ENCODE results near the gene MAFG.
"Not testable (repeated sequence)": the region's sequence is repeated elsewhere in the genome, so short reads cannot be mapped to it uniquely, and the experiment has no call there.

The MAFG gene

DNA sequence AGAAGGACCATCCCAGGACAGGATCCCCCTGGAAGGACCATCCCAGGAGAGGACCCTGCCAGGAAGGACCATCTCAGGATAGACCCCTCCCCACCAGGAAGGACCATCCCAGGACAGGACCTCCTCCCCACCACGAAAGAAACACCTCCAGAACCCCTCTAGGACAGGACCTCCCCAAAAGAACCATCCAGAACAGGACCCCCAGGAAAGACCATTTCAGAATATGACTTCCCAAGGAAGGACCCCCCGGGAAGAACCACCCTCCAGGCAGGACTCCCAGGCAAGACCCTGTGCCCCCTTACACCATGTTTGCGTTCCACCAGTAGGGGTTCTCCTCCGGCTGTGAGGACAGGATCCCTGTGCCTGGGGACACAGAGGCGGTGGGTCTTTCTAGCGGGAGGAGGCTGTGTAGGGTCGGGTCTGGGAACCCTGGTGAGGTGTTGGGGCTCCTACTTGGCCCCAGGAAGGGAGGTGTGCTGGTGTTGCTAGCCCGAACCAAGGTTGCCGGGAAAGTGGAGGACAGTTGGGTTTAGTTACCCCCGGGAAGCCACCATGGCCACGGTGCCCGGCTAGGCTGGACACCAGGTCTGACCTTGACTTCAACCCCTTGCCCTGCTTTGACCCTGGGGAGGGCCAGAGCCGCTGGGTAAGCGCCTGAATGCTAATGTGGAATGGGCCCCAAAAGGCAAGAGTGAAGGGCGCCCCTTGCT is 31.3 kb upstream of the MAFG start:
- DNase-seq (ENCODE audit: low spot score), result no peak

DNA sequence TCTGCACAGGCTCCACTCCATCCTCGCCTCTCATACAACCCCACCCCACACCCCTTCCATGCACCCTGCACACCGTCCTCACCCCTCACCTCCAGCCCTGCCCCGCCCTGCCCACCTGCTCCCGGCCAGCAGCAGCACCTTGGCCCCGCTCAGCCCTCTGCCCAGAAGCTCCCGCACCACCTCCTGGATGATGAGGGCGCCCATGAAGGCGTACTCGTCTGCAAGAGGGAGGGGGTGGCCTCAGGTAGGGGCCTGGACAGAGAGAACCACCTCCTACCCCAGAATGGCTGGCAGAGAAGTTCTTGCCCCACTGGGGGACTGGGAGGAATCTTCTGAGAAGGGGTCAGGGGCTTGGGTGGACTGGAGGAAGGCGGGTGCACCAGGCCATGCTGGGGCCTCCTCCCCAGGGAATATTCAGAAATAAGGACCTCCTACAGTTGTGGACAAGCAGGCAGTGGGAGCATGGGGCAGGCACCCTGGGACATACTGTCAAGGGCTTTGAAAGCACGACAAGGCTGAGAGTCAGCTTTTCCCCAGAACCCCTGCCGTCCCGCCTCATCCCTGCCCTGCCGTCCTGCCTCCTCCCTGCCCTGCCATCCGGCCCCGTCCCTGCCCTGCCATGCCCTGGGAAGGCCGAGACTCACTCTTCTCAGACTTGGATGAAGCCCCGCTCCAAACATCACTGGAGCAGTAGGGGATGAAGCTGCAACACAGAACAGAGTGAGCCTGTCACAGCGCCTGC is 30.3 kb upstream of the MAFG start:
- no peak for DNase-seq (ENCODE audit: low spot score)

- DNase-seq (ENCODE audit: low spot score), result no peak
These were observed 29.4 kb upstream of the MAFG start for GRCh38 chr17:81956607-81957589.

GRCh38 chr17:81955756-81956544 is 28.4 kb upstream of the MAFG start:
- no peak for DNase-seq (ENCODE audit: low spot score)

- no peak for DNase-seq (ENCODE audit: low spot score)
These were observed 27.6 kb upstream of the MAFG start for GRCh38 chr17:81955058-81955681.

GRCh38 chr17:81954131-81955057 is 26.9 kb upstream of the MAFG start:
- DNase-seq (ENCODE audit: low spot score), result no peak

DNA sequence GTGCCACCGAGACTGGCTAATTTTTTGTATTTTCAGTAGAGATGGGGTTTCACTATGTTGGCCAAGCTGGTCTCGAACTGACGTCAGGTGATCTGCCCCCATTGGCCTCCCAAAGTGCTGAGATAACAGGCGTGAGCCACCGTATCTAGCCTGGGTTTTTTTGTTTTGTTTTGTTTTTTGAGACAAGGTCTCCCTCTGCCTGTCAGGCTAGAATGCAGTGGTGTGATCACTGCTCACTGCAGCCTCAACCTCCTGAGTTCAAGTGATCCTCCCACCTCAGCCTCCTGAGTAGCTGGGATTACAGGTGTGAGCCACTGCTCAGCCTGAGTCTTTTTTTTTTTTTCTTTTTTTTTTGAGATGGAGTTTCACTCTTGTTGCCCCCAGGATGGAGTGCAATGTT is 25.9 kb upstream of the MAFG start:
- DNase-seq (ENCODE audit: low spot score), result not testable (repeated sequence)

GRCh38 chr17:81952792-81953228 is 25.3 kb upstream of the MAFG start:
- no peak for DNase-seq (ENCODE audit: low spot score)

DNA sequence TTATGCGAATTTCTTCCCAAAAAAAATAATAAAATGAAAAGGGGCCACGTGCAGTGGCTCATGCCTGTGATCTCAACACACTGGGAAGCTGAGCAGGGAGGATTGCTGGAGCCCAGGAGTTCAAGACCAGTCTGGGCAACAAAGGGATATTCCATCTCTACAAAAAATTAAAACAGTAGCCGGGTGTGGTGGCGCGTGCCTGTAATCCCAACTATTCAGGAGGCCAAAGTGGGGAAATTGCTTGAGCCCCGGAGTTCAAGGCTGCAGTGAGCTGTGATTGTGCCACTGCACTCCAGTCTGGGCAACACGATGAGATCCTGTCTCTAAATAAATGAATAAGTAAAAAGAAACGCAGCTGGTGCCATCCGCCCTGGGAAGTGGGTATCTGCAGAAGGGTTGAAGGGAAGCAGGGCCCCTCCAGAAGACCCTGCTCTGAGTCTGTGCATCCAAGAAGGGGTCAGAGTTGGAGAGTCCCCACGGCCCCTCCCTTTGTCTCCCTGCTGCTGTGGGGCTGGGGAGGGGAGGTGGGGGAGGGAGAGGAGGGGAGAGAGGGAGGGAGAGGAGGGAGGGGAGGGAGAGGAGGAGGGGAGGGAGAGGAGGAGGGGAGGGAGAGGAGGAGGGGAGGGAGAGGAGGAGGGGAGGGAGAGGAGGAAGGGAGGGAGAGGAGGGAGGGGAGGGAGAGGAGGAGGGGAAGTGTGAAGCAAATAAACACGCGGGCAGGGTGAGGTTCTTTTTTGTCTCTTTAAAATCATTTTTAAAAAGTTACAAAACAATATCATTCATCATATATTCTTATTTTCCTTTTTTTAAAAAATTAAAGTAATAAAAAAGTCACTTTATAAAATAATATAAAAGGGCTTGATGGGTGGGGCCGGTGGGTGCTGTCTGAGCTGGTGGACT is 24.5 kb upstream of the MAFG start:
- DNase-seq (ENCODE audit: low spot score), result no peak

- no peak for DNase-seq (ENCODE audit: low spot score)
These were observed 23.0 kb upstream of the MAFG start for GRCh38 chr17:81950501-81950900.

DNA sequence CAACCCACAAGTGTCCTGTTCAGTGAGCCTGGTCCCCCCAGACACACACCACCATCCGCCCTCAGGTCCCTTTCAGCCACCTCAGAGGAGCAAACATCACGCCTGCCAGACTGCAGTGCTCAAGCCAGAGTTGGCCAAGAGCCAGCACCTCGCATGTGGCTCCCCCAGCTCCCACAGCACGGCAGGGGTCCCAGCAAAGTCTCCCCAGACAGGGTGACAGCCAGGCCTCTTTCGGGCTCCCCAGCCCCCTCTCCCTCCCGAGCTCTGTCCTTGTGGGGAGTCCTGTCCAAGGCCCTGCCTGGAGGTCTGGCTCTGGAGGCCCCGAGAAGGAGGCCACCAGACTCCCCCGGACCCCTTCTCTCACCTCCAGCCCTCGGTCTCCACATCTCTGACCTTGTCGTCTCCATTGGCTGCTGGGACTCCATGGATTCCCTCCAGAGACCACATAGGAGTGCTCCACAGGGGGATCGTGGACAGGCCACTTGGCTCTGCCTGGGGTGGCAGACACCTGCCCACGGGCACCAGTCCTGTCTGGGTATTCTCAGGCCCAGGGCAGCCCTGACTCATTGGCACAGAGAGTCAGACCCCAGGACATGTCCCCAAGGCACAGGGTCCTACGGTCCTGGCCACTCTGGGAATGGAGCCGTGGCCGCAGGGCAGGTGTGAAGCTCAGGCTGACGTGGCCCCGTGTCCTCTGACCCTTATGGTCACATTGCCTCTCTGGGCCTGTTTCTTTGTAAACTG is 21.3 kb upstream of the MAFG start:
- DNase-seq (ENCODE audit: low spot score), result no peak

GRCh38 chr17:81947189-81947588 is 19.7 kb upstream of the MAFG start, which contains the start of gene MYADML2:
Gene MYADML2, minus strand, starts transcription at chr17:81947233. Its CDS starts 5,492 bp downstream, at chr17:81941741.
- no peak for DNase-seq (ENCODE audit: low spot score)

- no peak for DNase-seq (ENCODE audit: low spot score)
These were observed 17.3 kb upstream of the MAFG start for GRCh38 chr17:81944858-81945257.

DNA sequence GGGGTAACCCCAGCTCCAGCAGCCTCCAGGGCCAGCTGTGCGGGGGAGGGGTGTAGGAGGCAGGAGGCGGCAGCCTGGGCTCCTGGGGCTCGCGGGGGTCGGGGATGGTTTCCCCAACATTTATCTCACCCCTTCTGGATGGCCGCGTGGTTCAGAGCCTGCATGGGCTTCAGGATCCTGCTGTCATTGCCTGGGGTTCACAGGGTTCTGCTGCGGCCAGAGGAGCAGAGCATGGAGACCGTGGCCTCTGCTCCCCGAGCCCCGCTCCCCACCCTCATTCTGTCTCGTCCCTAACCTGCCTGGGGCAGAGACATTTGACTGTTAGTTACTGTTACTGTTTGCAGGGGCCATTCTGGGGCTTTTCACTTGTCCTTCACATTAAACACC is 14.6 kb upstream of the MAFG start:
- DNase-seq (ENCODE audit: low spot score), result no peak

DNA sequence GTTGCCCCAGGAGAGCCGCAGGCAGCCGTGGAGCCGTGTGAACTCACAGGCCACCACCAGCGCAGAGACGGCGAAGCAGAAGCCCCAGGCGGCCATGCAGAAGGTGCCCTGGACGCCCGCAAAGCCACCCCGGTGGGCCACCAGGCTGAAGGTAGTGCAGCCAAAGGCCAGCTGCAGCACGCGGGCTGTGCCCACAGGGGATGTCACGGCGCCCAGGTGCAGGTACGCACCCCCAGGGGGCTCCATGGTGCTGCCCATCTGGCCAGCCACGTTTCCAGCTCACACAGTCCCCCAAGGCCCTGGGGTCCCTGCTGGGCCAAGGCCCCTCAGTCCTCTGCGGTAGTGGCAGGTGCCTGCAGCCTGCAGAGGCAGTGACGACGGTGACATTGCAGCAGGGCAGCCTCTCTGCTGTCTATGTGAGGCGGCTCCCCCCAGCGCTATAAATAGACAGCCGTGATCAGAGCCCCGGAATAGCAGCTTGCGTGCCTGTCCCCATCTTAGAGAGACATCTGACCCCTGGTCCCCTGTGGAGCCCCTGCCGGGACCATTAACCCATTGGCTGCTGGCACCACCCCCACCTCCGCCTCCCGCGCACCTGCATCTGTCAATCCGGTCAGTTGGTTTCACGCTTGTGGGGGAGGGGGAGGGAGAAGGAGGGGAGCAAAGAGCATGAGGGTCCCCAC is 14.1 kb upstream of the MAFG start:
- no peak for DNase-seq (ENCODE audit: low spot score)

DNA sequence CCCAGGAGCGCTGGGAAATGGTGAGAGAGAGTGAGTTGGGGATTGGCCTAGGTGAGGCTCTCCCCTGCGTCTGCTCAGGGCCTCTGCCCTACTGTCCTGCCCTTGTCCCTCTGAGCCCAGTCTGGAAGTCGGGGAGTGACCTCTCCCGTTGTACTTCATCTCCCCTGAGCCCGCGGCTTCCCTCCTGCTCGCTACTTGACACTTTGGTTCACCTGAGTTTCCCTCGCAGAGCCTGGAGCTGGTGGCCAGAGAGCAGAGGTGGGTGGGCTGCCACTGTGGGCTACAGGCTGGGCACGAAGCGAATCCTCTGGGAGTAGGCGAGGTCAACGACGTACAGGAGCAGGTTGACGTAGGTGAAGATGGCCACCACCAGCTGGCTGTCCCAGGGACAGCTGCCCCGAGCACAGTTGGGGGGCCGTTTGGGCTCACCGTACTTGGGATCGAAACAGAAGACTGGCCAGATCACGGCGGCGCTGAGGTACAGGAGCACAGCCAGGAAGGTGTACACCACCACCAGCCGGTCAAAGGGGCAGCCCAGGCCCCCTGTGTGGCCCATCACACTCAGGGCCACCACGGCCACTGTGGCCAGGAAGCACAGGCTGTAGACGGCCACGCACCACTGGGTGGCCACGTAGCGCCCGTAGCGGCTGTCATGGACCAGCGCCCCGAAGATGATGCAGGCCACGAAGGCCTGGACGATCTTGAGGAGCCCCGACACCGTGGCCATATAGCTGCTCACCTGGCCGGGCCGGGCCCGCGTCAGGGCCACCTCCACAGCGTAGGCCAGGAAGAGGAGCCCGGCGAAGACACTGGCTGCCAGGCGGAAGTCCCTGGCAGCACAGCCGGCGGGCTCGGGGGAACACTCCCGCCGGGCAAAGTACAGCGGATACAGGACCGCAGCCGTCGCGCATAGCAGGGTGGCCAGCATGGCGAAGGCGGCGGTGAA is 13.3 kb upstream of the MAFG start:
- DNase-seq (ENCODE audit: low spot score), result no peak
